Smooth muscle cell of trachea (primary cell): ENCODE results near the gene GK. TPM values are rescaled to one million over a fixed set of nuclear protein-coding genes. Genes with fewer than 3 reads are reported as not detected.

Source experiments
- total RNA-seq: library from RNA; depleted of rRNA; stranded (reverse); fragments of >200 nt; gene quantifications from 2 replicates; pipeline ENCODE4 v1.2.1, GENCODE V29; 2014

The GK gene
- total RNA-seq, result 27.6 and 33.5 TPM in 2 replicates

DNA sequence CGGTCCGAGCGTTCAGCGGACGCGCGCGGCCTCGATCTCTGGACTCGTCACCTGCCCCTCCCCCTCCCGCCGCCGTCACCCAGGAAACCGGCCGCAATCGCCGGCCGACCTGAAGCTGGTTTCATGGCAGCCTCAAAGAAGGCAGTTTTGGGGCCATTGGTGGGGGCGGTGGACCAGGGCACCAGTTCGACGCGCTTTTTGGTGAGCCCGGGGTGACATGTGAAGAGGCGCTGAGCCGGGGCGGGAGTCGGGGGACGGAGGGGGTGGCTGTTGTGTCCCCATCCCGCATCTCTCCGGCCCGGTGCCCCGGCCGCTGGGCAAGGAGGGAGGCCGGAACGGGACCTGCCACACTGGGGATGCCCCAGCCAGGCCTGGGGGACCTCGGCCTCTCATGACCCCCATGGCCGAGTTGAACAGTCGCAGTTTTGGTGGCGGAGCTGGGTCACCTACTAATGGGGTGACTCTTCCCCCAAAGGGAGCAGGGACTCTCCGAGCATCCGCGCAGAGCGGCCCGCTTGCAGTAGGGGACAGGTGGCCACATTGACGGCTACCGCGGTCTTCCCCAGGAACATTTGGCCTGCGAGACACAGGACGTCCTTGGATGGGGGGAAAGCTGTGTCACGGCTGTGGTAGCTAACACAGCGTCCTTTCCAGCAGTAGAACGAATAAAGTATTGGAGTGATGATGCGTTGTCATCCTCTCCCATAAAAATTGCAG lies at the start of gene GK:
TSS of gene GK (plus strand) at position 9 of the 717 bp plus-strand sequence. CDS start at position 124, 115 bp downstream.

Other genes starting within 250 kb of the GK start
- gene TASL, start 75.7 kb upstream of the GK start, total RNA-seq, result not detected in 2 replicates
- 11.1 and 11.7 TPM in 2 replicates for gene TAB3, start 235.8 kb downstream of the GK start, total RNA-seq